Measurements from ENCODE around the gene XRN1.
"Not testable (repeated sequence)": the region's sequence is repeated elsewhere in the genome, so short reads cannot be mapped to it uniquely, and the experiment has no call there.

XRN1 gene

GRCh38 chr3:142324275-142324953 lies 123.4 kb downstream of the XRN1 start:
- DNase-seq: not testable (repeated sequence)

- no peak for DNase-seq
Measured at GRCh38 chr3:142319912-142320311, 127.9 kb downstream of the XRN1 start.

- no peak for DNase-seq
Measured at GRCh38 chr3:142319094-142319493, 128.7 kb downstream of the XRN1 start.

GRCh38 chr3:142318331-142318730 lies 129.5 kb downstream of the XRN1 start:
- no peak for DNase-seq

- DNase-seq: not testable (repeated sequence)
Measured at GRCh38 chr3:142315978-142316388, 131.9 kb downstream of the XRN1 start.

GRCh38 chr3:142315083-142315482 lies 132.8 kb downstream of the XRN1 start:
- peak; percentile 50 for DNase-seq

- no peak for DNase-seq
Measured at GRCh38 chr3:142310439-142310838, 137.4 kb downstream of the XRN1 start.

GRCh38 chr3:142302847-142303246 lies 145.0 kb downstream of the XRN1 start:
- DNase-seq: not testable (repeated sequence)

GRCh38 chr3:142298626-142299025 lies 149.2 kb downstream of the XRN1 start:
- no peak for DNase-seq

GRCh38 chr3:142296507-142296906 lies 151.3 kb downstream of the XRN1 start:
- DNase-seq: no peak

- no peak for DNase-seq
Measured at GRCh38 chr3:142287866-142288638, 159.8 kb downstream of the XRN1 start.

GRCh38 chr3:142285083-142285517 lies 162.7 kb downstream of the XRN1 start:
- no peak for DNase-seq

- no peak for DNase-seq
Measured at GRCh38 chr3:142282503-142282902, 165.3 kb downstream of the XRN1 start.

- DNase-seq: no peak
Measured at GRCh38 chr3:142281474-142281873, 166.4 kb downstream of the XRN1 start.

- peak; percentile 43 for DNase-seq
Measured at GRCh38 chr3:142279965-142280590, 167.8 kb downstream of the XRN1 start.

- no peak for DNase-seq
Measured at GRCh38 chr3:142278451-142278850, 169.4 kb downstream of the XRN1 start.

- DNase-seq: no peak
Measured at GRCh38 chr3:142276781-142277180, 171.1 kb downstream of the XRN1 start.

GRCh38 chr3:142275856-142276255 lies 172.0 kb downstream of the XRN1 start:
- DNase-seq: no peak

- no peak for DNase-seq
Measured at GRCh38 chr3:142274908-142275307, 172.9 kb downstream of the XRN1 start.

GRCh38 chr3:142273501-142273900 lies 174.3 kb downstream of the XRN1 start:
- DNase-seq: no peak

- no peak for DNase-seq
Measured at GRCh38 chr3:142272200-142272891, 175.5 kb downstream of the XRN1 start.

GRCh38 chr3:142270407-142270806 lies 177.4 kb downstream of the XRN1 start:
- DNase-seq: no peak

GRCh38 chr3:142269767-142270166 lies 178.1 kb downstream of the XRN1 start:
- DNase-seq: no peak
